H1 (cell line): Measurements from ENCODE around the gene CTSW. TPM values are rescaled to one million over a fixed set of nuclear protein-coding genes. Genes with fewer than 3 reads are reported as not detected.

Experiments
- ASH2L ChIP-seq: fragments of 200-600, 300-600 bp; sonication (generic); IDR thresholded peaks from one replicate; pipeline ENCODE4 v1.7.1; 2017; ENCODE audit warnings: low read length
- BRCA1 ChIP-seq: IDR thresholded peaks from 2 replicates; pipeline ENCODE4 v1.6.1; 2012; ENCODE audit warnings: low read depth, low read length, improper control_type of control experiment
- CBX8 ChIP-seq: fragments of 300-800, 300-1000 bp; sonication (generic); IDR thresholded peaks from 2 replicates; pipeline ENCODE4 v1.7.1; 2016; ENCODE audit warnings: low read depth, low read length, borderline replicate concordance
- CHD1 ChIP-seq: IDR thresholded peaks from 2 replicates; pipeline ENCODE4 v1.6.1; 2012; ENCODE audit warnings: low read depth, low read length, improper control_type of control experiment
- CREB1 ChIP-seq: IDR thresholded peaks from 2 replicates; pipeline ENCODE4 v1.6.1; 2012; ENCODE audit warnings: inconsistent platforms
- CTCF ChIP-seq, 3 experiments: IDR thresholded peaks; 1 replicate in 2 of 3; 2 replicates in 1 of 3; pipeline versions ENCODE4 v1.5.1 to v1.6.1; 2011; ENCODE audit warnings: low read length in 3 of 3, mild to moderate bottlenecking in 3 of 3, inconsistent platforms in 2 of 3, low read depth in 1 of 3, moderate library complexity in 1 of 3; ENCODE audit not compliant: insufficient read depth in 1 of 3; ENCODE audit errors: control extremely low read depth in 1 of 3
- EP300 ChIP-seq, 2 experiments: IDR thresholded peaks; 1 replicate in 1 of 2; 2 replicates in 1 of 2; pipeline ENCODE4 v1.6.1; 2011 to 2012; ENCODE audit warnings: low read depth in 2 of 2, low read length in 2 of 2, mild to moderate bottlenecking in 2 of 2, borderline replicate concordance in 1 of 2, inconsistent platforms in 1 of 2, moderate library complexity in 1 of 2
- FOSL1 ChIP-seq: IDR thresholded peaks from 2 replicates; pipeline ENCODE4 v1.6.1; 2011; ENCODE audit warnings: mild to moderate bottlenecking, low read depth, low read length, moderate library complexity; ENCODE audit not compliant: insufficient read depth
- GABPA ChIP-seq: IDR thresholded peaks from 2 replicates; pipeline ENCODE4 v1.6.1; 2011; ENCODE audit warnings: mild to moderate bottlenecking, low read length, moderate library complexity, borderline replicate concordance; ENCODE audit not compliant: insufficient read depth
- GTF2F1 ChIP-seq: IDR thresholded peaks from 2 replicates; pipeline ENCODE4 v1.6.1; 2012; ENCODE audit warnings: low read depth, low read length, improper control_type of control experiment, borderline replicate concordance
- JUN ChIP-seq: IDR thresholded peaks from 2 replicates; pipeline ENCODE4 v1.6.1; 2011; ENCODE audit warnings: low read depth, mild to moderate bottlenecking, improper control_type of control experiment, low read length
- KDM4A ChIP-seq: IDR thresholded peaks from one replicate; pipeline ENCODE4 v1.7.1; 2012; ENCODE audit warnings: low read depth, mild to moderate bottlenecking, moderate library complexity, low read length, inconsistent platforms; ENCODE audit not compliant: severe bottlenecking
- MAFK ChIP-seq: IDR thresholded peaks from 2 replicates; pipeline ENCODE4 v1.6.1; 2012; ENCODE audit warnings: low read depth, mild to moderate bottlenecking, improper control_type of control experiment, low read length
- SIN3A ChIP-seq, 2 experiments: IDR thresholded peaks in 1 of 2; conservative IDR thresholded peaks in 1 of 2; 2 replicates each; pipeline ENCODE4 v1.6.1; 2011 to 2012; ENCODE audit warnings: low read length in 2 of 2, improper control_type of control experiment in 1 of 2, low read depth in 1 of 2, mild to moderate bottlenecking in 1 of 2
- SRF ChIP-seq: IDR thresholded peaks from 2 replicates; pipeline ENCODE4 v1.6.1; 2011; ENCODE audit warnings: mild to moderate bottlenecking, low read depth, low read length, moderate library complexity
- TAF7 ChIP-seq: optimal IDR thresholded peaks from 2 replicates; pipeline ENCODE3; 2011; ENCODE audit warnings: low read depth, mild to moderate bottlenecking, inconsistent platforms, low read length, moderate library complexity, borderline replicate concordance
- polyA plus RNA-seq, 7 experiments: library from polyadenylated mRNA; depleted of rRNA in 3 of 7; stranded (reverse) in 5 of 7; unstranded in 2 of 7; fragments of >200 nt in 5 of 7; fragments of 200-250 nt in 2 of 7; gene quantifications; 1 replicate in 5 of 7; 2 replicates in 1 of 7; 4 replicates in 1 of 7; pipeline versions ENCODE4 v1.2.1 to v1.2.3, GENCODE V29; 2011 to 2013; ENCODE audit warnings: missing spikeins in 2 of 7, mixed read lengths in 2 of 7
- total RNA-seq: library from RNA; stranded (reverse); fragmentation: NEBNext Ultra II Directional; extraction: Animal tissue kit (Norgen Biotek cat#: 25700); gene quantifications from 2 replicates; pipeline ENCODE4 v1.2.1, GENCODE V29; 2021

Gene CTSW
- total and polyA plus RNA-seq, 2 of the 8 experiments (the other 6 are each of a cell fraction or from before 2014, with no cell fraction given), result not detected

GRCh38 chr11:65888163-65888814, 8.7 kb downstream of the CTSW start, which contains the start of gene FIBP (continued):
- no peak; a peak in 1 of 3 replicates for TF ChIP-seq EP300 (IDR thresholded peaks at IDR 0.05; ENCODE audit: borderline replicate concordance in 1 of 2, low read depth in 2 of 2, low read length in 2 of 2)
- TF ChIP-seq FOSL1, result no peak
- TF ChIP-seq CTCF (IDR thresholded peaks at IDR 0.05; ENCODE audit: control extremely low read depth in 1 of 3, insufficient read depth in 1 of 3, low read depth in 1 of 3, low read length in 3 of 3), result peak in 2 of 3 experiments; percentile 80 to 84; a peak in 3 of 4 replicates
- peak; percentile 64 for TF ChIP-seq SRF
- TF ChIP-seq GTF2F1, result peak; percentile 34; the same call in 1 of the 2 replicates
- no peak for TF ChIP-seq CHD1
- TF ChIP-seq MAFK, result no peak
- peak; percentile 60 for TF ChIP-seq ASH2L
- TF ChIP-seq GABPA, result peak; percentile 91
- TF ChIP-seq SIN3A (conservative IDR thresholded peaks at IDR 0.05 in 1 of 2, IDR thresholded peaks at IDR 0.05 in 1 of 2; ENCODE audit: low read depth in 1 of 2, low read length in 2 of 2), result peak; percentile 65 to 78; a peak in 2 of 4 replicates
- TF ChIP-seq CREB1, result peak; percentile 92
- peak; percentile 89 for TF ChIP-seq TAF7
- TF ChIP-seq BRCA1, result no peak
- TF ChIP-seq JUN, result no peak
- no peak for TF ChIP-seq CBX8
- peak; percentile 84 for TF ChIP-seq KDM4A
- TF ChIP-seq, all 59 proteins: peak for 26
